GM19324 (cell line): ENCODE results near the gene PTPRR.

ENCODE experiments used
- ATAC-seq: cut with Tn5 transposase; IDR thresholded peaks from one replicate; pipeline ENCODE4 v1.9.1; 2021; ENCODE audit warnings: mild to moderate bottlenecking, moderate library complexity; ENCODE audit not compliant: unreplicated experiment, low FRiP score

Gene PTPRR

GRCh38 chr12:70806827-70807226 is 113.7 kb downstream of the PTPRR start:
- ATAC-seq: no peak

- no peak for ATAC-seq
These were observed 114.5 kb downstream of the PTPRR start for GRCh38 chr12:70806043-70806442.

DNA sequence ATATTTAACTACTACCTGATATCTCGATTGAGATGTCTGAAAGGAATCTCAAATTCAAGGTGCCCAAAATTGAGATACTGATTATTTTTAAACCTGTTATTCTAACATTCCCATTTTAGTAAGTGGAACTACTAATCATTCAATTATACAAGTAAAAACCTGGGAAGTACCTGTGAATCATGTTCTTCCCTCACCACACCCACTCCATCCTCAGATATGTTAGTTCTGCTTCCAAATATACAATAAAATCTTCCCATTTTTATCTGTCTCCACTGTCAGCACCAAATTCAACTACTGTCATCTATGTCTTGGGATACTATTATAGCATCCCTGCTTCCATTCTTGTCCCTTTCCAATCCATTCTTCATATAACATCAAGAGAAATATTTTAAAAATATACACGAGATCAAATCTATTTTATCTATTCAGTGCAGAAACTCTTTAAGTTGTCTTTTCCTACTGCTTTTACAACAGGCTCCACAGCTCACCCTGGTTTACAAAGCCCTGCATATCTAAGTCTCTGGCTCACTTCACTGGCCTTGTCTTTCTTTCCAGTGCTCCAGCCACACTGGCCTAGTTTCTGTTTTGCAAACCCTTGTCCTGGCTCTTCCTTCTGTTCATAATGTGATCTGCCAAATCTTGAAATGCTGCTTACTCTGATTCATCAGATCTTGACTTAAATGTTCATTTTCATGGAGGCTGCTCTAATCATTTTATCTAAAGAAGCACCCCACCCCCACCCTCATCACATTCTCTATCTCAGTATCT is 122.3 kb downstream of the PTPRR start:
- ATAC-seq: no peak

- no peak for ATAC-seq
These were observed 123.5 kb downstream of the PTPRR start for GRCh38 chr12:70796989-70797388.

GRCh38 chr12:70795608-70796007 is 124.9 kb downstream of the PTPRR start:
- ATAC-seq: no peak

DNA sequence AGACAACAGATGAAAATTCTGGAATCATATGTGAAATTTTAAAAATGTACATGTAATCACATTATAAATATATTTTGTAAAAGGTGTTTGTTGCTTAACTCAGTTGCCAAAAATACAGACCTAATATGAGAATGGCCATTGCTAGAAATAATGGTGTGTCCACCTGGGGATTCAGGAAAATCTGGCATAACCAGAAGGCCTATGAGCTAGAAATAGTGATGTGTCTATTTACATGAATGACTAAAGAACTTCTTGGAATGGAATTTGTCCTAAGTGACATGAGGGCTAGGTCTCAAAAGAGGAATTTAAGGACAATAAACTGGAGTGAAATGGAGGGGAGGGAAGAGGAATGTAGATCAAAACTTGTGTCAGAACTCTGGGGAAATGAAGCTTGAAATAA is 126.4 kb downstream of the PTPRR start:
- no peak for ATAC-seq

DNA sequence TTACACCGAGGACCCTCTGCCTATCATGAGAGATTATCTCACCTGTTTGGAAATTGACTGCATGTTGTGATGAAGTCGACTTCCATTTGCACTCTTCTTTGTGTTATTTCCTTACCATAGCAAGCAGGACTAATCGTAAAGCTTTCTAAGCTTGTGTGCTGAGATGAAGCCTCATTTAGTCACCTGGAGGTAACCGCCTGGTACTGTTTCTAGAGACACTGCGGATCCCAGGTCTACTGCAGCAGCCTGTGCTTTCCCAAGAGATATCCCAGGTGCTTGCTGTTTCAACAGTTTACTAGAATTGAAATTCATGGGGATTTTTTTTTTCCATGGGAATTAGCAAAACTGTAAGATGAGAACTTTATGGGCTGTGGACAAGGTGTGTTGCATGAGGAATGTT is 131.8 kb downstream of the PTPRR start:
- no peak for ATAC-seq

DNA sequence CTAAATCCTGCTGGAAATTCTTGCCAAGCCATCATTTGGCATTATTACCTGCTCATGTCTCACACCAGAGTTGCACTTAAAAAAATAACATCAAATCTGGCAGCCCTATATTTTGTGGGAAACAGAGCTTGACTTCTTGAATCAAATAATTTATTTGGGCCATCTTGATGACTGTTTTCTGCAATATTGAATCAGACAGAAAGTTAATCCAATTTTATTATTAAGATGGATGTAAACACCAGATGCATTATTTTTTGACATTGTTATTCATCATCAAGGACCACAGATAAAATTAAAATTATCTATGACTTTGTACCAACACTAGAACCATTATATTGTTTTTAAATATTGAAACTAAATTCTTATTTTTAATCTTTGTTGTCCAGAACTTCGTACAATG is 132.9 kb downstream of the PTPRR start:
- no peak for ATAC-seq

DNA sequence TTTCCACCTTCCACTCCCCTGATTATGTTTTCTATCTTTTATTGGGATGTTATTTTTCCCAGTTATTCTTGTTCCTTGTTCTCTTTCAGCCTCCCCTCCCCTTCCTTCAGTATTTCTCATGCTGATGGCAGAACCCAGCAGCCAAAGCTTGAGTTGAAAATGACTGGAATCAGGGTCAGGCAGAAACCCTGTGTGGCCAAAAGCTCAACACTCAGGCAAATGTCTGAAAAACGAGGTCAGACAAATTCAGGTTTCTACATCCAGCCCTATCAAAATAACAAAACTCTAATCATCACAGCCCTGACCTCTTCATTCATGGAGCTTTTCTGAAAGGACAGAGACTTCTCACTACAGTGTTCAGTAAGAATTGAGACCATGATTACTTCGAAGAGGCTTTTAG is 134.6 kb downstream of the PTPRR start:
- no peak for ATAC-seq

GRCh38 chr12:70784042-70784668 is 136.4 kb downstream of the PTPRR start:
- no peak for ATAC-seq

- no peak for ATAC-seq
These were observed 137.1 kb downstream of the PTPRR start for GRCh38 chr12:70783455-70783854.

DNA sequence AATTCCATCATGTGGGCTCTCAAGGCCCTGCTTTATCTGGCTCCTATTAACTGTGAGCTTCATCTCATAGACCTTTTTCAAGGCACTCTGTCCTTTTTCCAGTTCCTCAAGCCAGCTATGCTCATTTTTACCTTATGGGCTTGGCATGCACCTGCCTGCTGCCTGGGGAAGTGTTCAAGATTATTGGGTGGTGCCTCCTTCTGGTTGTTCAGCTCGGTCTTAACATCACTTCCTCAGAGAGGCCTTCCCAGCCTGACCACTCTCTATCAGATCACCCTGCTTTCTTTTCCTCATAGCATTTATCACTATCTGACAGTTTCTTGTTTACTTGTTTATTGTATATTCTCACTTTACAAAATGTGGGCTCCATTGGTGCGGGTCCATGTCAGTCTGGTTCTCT is 141.3 kb downstream of the PTPRR start:
- no peak for ATAC-seq

DNA sequence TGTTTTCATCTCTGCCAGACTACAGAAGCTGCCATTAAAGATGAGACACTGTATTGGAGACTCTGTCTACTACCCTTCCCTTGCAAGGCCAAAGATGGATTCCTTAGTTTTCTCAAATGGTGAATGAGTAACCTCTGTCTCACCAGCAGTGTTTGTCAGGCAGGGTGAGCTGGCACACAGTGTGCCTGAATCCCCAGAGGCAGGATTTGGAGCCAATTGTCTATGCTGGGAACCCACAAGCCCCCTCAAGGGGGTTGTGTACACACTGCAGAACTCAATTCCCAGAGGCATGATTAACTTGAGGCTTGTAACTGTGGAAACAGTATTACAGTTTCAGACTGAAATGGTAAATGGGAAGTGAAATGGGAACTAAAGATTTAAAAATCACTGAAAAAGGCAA is 146.5 kb downstream of the PTPRR start:
- ATAC-seq: no peak

DNA sequence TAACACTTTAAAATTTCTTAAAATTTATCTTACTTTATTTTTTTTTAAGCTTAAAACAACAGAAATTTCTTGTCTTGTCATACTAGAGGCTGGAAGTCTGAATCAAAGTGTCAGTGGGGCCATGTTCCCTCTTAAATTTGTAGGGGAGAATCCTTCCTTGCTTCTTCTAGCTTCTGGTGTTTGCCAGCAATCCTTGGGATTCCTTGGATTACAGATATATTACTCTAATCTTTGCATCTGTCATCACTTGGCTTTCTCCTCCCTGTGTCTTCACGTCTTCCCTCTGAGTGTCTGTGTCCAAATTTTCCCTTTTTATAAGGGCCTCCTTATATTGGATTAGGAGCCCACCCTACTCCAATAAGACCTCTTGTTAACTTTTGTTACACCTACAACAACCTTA is 147.7 kb downstream of the PTPRR start:
- ATAC-seq: no peak

- no peak for ATAC-seq
These were observed 149.0 kb downstream of the PTPRR start for GRCh38 chr12:70771581-70771980.

DNA sequence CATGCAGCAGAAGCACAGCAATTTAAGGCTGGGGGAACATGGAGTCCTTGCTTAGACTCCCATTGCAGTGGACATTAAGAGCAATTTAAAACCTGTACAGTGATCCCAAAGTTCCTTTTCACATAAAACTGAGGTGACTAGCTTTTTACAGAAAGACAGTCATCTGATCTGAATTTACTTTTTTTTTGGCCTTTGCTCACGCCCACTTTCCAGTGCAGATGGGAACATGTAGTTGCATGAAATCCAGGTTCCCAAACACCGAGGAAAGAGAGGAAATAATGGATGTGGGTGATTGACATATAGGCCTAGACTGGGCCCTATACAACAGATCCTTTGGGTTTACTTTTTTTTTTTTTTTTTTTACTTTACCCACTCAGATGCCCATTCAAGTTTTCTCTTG is 156.9 kb downstream of the PTPRR start:
- ATAC-seq: no peak

- ATAC-seq: no peak
These were observed 158.5 kb downstream of the PTPRR start for GRCh38 chr12:70762000-70762399.

DNA sequence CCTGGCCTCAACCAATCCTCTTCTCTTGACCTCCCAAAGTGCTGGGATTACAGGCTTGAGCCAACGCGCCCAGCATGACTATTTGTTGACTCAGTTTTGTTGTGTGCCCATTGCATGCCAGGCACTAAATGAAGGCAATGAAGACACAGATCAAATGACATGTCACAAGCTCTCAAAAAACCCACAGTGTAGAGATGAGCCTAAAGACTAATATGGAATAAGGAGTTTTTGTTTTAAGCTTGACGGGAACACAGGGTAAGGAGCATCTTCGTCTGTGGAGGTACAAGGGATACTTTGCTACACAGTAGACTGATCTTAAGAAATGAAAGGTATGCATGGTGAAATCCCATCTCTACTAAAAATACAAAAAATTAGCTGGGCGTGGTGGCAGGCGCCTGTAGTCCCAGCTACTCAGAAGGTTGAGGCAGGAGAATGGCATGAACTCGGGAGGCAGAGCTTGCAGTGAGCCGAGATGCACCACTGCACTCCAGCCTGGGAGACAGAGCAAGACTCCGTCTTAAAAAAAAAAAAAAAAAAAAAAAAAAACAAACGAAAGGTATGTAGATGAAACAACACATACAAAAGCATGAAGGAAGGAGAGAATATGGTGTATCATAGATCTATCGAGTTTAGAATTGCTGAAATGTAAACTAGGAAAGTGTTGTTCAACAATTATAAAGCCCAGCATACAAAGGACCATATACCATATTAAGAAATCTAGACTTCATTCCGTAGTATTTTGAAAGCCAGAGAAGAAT is 161.2 kb downstream of the PTPRR start:
- no peak for ATAC-seq

DNA sequence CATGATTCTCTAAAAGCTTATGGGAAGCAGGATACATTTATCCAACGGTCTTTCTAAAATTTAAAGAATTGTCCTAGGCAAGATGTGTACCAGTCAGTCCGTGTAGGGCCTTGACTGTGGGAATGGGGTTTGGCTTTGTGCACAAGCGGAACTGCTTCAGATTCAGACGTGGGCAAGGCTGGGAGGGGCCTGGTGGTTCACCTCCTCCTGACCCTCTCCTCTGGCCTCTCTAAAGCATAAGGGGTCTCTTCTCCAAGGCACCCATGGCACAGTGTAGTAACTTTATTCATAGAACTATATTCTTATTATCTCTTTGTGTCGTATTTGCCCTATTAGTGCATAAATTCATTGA is 162.1 kb downstream of the PTPRR start:
- no peak for ATAC-seq

GRCh38 chr12:70757830-70758493 is 162.6 kb downstream of the PTPRR start:
- ATAC-seq: no peak

GRCh38 chr12:70756791-70757190 is 163.7 kb downstream of the PTPRR start:
- ATAC-seq: no peak
